HUDEP-2 (cell line): ENCODE results near the gene VWA1.
A peak's percentile ranks its signal among the peaks of the same experiment; 100 is the strongest.
"Not testable (repeated sequence)": the region's sequence is repeated elsewhere in the genome, so short reads cannot be mapped to it uniquely, and the experiment has no call there.

ENCODE experiments used
- DNase-seq, 76 experiments: peaks; one replicate each; lab custom pipeline; 2025; ENCODE audit not compliant: unreplicated experiment in 76 of 76; lab: John Stamatoyannopoulos, UW

The VWA1 gene

DNA sequence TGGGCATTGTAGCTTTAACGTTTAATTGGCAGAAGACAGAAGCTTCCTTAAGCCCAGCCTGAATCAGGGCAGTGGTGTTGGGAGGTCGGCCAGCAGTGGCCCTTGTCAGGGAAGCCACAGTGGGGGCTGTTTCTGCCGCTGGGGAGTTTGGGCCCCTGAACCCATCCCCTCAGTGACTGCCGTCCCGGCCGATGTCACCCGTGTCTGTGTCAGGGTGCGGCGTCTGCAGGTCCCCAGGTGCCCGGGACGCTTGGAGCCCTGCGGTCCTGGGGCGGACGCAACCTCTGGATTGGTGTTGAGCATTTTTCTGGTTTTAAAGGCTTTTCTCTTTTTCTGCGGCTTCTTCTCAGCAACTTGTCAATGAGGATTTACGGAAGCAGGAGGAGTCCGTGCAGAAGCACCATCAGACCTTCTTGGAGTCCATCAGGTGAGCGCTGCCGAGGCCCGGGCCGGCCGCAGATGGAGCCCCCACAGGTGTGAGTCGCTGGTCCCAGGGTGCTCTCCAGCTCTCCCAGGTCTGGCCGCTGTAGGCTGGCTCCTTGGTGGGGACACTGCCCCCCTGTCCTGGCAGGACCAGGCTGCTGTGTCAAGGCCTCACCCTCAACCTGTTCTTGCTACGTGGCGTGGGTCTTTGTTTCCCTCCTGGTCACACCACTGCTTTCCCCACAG is 16.3 kb downstream of the VWA1 start:
- DNase-seq: no peak

DNA sequence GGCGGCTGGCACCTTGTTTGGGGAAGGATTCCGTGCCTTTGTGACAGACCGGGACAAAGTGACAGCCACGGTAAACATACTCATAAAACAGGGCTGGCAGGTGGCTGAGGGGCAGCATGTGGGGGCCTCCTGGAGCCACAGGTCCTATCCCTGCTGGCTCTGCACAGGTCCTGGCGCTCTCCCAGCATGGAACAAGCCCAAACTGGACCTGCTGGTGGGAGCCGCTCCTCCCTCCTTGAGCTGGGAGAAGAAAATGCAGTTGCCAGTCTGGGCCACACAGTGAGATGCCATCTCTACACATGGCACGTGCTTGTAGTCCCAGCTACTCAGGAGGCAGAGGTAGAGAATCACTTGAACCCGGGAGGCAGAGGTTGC is 16.9 kb downstream of the VWA1 start:
- not testable (repeated sequence) for DNase-seq

DNA sequence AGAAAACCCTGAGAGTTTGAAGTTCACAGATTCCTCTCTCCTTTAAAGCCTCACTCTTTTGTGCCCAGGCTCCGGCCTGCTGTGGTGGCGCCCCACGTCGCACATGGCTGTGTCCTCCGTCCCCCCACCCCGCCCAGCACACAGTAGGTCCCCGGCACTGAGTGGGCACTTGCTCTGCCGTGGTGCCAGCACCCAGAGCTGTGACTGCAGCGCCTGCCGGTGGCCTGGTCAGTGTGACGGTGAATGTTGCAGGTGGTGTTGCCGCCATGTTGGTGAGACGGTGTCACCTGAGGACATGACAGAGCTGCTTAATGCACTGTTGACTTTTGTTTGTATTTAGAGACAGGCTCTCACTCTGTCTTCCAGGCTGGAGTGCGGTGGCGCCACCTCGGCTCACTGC is 17.4 kb downstream of the VWA1 start:
- DNase-seq: no peak

- DNase-seq: not testable (repeated sequence)
Observed at GRCh38 chr1:1454286-1455056, 19.0 kb downstream of the VWA1 start.

- DNase-seq: no peak
Observed at GRCh38 chr1:1455366-1455884, 19.9 kb downstream of the VWA1 start.

DNA sequence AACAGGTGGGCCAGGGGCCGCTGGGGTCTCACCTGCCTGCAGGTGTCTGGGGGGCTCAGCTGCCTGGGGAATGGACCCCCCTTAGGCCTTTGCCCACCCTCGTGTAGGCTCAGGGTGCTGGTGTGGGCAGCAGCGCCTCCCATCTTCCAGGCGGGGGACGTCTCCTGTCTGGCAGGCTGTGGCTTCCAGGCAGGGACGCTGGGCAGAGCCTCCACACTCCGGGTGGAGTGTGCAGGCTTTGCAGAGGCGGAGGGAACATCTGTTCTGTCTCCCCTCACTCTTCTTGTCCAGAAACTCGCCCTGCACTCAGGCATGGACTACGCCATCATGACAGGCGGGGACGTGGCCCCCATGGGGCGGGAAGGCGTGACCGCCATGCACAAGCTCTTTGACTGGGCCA is 20.4 kb downstream of the VWA1 start:
- not testable (repeated sequence) for DNase-seq

DNA sequence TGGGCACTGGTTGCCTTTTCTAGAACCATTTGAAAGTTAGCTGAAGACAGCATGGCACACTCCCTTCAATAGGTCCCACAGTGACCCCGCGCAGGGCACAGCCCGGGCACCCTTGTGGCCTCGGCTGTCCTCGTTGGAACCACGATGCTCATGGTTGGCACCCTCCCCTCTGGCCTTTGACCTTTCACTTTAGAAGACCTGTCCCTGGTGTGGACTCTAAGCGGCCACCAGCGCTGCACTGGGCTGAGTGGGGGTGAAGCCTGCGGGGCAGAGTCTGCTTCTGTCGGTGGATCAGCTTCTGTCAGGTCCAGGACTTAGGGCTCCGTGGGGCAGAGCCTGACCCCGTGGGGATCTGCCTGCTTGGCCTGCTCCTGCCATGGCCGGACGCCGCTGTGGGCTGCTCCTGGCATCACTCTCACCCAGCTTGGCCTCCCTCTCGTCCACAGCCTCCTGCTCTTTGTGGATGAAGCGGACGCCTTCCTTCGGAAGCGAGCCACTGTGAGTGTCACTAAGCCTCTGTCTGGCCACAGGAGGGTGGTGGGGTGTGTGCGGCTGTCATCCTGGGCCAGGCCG is 21.3 kb downstream of the VWA1 start:
- not testable (repeated sequence) for DNase-seq

- not testable (repeated sequence) for DNase-seq
Observed at GRCh38 chr1:1459156-1459555, 23.7 kb downstream of the VWA1 start.

GRCh38 chr1:1459711-1460110 is 24.2 kb downstream of the VWA1 start:
- DNase-seq: not testable (repeated sequence)

- DNase-seq: no peak
Observed at GRCh38 chr1:1460540-1461130, 25.1 kb downstream of the VWA1 start.

- peak in 49 of 76 experiments; percentile 3 to 68 (median 34) for DNase-seq
Observed at GRCh38 chr1:1461721-1462317, 26.3 kb downstream of the VWA1 start.

- DNase-seq: no peak
Observed at GRCh38 chr1:1462318-1462966, 27.0 kb downstream of the VWA1 start.

GRCh38 chr1:1463312-1463711 is 27.8 kb downstream of the VWA1 start:
- no peak for DNase-seq

DNA sequence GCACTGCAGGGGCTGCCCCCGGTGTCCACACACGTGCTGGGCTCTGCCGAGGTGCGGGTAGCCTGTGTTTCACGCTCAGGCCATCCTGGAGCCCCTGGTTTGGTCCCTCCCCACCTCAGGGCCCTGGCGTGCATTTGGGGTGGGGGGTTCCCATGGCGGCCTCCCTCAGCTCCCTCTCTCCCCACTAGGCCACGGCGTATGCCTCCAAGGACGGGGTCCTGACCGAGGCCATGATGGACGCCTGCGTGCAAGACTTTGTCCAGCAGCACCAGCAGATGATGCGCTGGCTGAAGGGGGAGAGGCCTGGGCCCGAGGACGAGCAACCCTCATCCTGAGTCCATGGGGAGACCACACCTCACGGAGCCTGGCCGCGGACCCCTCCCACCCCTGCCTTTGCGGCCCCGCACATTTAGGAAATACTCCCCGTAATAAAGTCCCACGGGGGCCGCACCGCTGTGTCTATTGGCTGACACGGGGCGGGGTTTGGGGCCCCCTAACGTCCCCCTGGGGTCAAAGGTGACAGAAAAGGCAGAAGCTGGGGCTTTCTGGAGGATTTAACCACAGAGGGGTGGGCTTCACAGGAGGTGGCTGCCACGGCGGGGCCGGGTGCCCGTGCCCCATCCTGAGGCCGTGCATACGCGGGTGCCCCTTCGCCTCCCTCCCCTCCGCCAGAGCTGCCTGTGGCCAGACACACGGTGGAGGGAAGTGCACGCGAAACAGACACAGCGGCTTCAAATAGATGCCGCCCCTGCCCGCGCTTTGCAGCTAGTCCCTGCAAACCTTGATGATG is 32.9 kb downstream of the VWA1 start:
- not testable (repeated sequence) for DNase-seq

GRCh38 chr1:1470626-1471388 is 35.3 kb downstream of the VWA1 start:
- peak in 32 of 76 experiments; percentile 3 to 57 (median 26) for DNase-seq

DNA sequence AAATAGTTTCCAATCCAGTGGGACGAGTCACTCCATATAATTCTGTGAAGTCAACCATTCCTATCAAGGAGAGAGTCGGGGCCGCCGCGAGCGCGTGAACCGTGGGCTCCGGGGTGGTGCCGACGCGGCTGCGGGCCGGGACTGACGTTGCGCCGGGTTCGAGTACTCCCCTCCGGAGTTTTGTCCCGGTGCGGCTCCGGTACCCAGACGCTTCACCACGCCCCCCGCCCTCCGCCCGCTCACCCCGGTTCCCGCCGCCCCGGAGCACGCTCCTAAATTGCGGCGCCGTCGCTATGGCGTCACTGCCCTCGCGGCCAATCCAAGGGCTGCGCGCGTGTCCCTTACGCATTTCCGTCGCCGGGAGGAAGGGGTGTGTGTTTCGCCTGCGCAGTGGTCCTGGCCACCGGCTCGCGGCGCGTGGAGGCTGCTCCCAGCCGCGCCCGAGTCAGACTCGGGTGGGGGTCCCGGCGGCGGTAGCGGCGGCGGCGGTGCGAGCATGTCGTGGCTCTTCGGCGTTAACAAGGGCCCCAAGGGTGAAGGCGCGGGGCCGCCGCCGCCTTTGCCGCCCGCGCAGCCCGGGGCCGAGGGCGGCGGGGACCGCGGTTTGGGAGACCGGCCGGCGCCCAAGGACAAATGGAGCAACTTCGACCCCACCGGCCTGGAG is 36.0 kb downstream of the VWA1 start, which contains the start of gene ATAD3B:
Gene ATAD3B, plus strand, starts transcription at position 377 of the 664 bp plus-strand sequence. Its CDS starts 120 bp downstream, at position 497.
- DNase-seq: peak in 73 of 76 experiments; percentile 38 to 95 (median 86)

DNA sequence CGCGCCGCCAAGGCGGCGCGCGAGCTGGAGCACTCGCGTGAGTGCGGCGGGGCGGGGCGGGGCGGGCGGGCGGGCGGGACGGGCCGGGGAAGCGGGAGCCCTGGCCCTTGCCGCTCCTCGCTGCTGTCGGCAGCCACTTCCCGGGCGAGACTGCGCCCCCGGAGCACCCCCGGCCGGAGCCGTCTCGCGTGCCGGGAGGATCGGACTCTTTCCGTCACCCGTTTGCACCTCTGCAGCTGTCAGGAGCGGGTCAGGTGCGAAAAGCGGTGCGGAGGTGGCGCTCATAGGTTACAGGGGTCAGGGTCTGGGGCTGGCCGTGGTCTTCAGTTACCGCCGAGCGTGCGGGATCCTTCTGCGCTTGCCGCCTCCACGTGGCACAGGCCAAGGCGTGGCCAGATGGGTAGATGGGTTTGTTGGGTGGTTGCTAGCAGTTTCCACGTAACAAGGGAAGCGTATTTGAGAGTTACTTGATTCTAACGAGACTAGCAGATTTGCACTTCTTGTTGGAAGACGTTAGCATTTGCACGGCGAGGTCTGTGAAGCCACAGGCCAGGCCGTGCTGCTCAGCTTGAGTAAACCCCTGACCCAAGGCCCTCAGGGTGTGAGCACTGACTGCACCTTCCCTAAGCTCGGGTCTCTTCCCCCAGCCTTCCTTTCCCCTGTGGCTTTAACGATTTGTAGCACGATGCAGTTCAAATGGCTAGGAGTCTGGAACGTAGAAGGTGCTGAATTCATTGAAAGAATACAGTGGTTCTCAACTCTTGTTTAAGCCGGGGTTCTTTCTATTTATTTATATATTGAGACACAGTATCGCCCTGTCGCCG is 36.8 kb downstream of the VWA1 start:
- not testable (repeated sequence) for DNase-seq
